D341Med (cell line): ENCODE measurements around the gene PLPP2.
A peak's percentile ranks its signal among the peaks of the same experiment; 100 is the strongest.

Source experiments
- DNase-seq: peaks from one replicate; pipeline ENCODE4 v3.0.0; 2012; ENCODE audit warnings: low spot score

Gene PLPP2

DNA sequence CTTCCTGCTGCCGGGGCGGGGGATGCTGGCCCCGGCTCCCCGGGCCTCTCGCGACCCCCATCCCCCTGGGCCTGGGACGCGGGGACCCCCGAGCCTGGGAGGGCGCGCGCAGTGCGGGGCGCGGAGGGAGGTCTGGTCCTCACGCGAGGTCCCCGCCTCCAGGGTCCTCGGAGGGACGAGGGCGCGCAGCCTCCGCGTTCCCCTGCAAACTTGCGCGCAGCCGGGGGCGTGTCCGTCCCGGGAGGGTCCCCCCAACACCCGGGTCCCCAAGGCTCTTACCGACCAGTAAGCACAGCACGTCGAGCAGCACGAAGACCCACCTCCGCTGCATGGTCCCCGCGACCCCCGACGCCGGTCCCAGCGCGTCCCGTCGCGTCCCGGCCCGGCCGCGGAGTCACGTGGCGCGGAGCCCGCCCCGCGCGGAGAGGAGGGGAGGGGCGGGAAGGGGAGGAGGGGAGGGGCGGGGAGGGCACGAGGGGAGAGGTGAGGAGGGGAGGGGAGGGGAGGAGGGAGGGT lies at the start of gene PLPP2:
TSS of gene PLPP2 (minus strand) at position 398 of the 516 bp plus-strand sequence. CDS start at position 331, 67 bp downstream.
- DNase-seq = peak; percentile 58

DNA sequence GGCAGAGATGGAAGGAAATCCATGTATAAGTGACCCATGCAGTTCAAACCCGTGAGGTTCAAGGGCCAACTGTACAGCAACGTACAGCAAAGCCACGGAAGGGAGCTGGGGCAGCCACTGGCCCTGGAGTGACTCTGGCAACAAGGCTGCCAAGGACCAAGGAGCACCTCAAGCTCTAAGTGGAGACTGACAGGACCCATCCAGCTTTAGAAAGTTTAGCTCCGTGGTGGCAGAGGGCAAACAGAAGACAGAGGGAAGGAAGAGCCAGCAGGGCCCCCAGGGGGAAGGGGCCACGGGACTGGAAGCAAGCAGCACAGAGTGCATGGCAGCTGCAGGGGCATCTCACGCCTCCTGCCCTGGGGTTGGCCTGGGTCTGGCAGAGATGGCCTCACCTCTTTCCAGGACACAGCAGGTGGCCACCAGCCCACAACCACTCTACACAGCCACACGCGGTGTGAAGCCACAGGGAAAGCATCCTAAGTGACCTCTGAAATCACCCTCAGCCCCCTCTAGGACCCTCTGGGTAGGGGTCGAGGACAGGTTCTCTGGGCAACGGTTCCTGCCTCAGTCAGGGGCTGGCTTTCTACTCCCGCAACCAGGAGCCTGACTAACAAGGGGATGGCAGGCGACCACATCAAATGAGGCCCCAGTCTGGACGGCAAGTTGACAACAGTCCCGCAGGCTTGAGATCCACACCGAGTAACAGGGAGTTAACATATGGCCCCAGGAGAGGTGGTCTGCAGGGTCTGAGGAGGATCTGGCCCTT lies 49.6 kb upstream of the PLPP2 start:
- no peak for DNase-seq

DNA sequence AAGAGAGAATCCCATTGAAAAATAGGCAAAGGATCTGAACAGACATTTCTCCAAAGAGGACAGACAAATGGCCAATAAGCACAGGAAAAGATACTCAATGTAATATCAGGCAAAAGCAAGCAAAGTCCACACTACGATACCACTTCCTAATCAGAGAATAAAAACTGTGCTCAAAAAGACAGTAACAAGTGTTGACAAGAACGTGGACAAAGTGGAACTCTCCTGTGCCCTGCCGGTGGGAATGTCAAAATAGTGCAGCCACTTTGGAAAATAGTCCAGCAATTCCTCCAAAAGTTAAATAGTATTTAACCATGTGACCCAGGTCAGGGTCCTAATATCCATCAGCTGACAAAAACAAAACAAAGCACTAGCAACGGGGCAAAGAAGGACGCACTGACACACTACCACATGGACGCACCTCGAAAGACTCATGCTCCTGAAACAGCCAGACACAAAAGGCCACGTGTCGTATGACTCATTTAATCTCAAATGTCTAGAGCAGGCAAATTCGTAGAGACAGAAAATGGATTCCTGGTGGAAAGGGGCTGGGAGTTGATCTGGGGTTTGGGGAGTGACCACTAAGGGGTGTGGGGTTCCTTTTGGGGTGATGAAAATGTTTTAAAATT lies 48.2 kb upstream of the PLPP2 start:
- DNase-seq = no peak

DNA sequence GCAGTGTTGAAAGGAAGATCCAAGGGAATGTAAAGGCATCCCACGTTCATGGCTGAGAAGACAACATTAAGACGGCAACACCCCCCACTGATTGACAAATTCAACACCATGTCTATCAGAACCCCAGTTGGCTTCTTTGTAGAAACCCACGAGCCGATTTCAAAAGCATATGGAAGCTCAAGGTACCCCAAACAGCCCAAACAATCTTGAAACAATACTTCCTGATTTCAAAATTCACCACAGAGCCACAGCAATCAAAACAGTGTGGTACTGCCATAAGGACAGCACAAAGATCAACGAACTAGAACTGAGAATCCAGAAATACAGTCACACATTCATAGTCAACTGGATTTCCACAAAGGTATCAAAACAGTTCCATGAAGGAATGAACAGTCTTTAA lies 47.2 kb upstream of the PLPP2 start:
- DNase-seq = no peak

DNA sequence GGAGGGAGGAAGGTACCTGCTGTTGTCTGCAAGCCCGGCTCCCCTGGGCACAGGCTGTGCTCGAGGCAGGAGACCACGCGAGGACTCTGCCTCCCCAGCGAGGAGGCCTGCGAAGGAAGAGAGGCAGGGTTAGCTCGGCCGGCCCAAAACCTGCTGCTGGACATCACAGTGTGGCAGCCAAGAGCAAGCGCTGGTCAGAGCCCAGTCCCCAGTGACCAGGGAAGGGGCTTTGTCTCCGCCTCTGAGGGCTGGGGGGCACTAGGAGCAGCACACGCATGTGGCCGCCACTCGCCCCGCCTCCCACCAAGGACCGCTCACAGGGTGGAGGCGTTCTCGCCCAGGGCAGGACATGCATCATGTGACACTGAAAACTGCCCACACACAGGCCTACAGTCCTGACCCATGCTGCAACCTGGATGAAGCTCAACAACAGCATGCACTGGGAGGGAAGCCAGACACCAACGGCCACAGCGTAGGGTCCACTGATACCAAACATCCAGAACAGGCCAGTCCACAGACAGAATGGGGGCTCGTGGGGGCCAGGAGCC lies 44.9 kb upstream of the PLPP2 start:
- DNase-seq = no peak

DNA sequence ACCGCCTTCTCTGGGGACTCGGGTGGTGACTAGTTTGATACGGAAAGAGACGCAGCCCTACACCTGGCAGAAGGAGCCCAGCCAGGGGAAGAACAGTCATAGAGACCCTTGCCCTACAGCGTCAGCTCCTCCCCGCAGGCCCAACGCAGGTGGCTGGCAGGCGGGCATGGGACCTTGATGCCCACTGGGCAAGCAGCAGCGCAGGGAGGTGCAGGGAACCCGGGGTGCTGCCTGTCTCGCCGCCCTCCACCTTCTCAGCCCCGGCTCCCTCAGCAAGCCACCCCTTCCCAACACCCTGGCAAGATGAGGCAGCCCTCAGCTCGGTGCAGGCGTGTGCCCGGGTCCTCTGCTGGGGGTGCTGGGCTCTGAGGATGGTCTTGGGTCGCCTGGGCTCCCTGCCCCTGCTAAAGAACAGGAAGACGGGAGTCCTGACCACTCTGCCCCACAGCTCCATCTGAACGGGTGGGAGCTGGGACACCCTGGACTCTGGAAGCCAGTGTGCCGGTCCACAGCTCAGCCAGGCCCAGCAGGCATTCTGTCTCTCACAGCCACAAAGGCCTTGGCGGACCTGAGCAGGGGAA lies 44.4 kb upstream of the PLPP2 start:
- DNase-seq = no peak

DNA sequence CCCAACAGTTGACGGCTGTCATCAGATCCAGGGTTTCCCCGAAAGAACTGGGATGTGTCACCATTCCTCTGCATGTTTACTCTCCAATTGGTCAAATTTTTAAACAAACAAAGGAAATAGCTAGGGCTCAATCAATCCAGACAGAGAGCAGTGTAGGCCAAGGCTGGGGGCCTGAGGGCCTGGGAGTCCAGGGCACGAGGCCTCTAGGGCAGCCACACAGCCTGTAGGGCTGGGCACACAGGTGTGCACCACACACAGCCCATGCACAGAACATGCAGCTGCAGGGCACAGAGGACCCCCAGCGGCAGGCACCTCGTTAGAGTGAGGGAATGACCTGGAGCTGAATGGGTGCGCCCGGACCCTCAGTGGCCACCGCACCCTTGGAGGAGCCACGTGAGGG lies 43.9 kb upstream of the PLPP2 start:
- no peak for DNase-seq

DNA sequence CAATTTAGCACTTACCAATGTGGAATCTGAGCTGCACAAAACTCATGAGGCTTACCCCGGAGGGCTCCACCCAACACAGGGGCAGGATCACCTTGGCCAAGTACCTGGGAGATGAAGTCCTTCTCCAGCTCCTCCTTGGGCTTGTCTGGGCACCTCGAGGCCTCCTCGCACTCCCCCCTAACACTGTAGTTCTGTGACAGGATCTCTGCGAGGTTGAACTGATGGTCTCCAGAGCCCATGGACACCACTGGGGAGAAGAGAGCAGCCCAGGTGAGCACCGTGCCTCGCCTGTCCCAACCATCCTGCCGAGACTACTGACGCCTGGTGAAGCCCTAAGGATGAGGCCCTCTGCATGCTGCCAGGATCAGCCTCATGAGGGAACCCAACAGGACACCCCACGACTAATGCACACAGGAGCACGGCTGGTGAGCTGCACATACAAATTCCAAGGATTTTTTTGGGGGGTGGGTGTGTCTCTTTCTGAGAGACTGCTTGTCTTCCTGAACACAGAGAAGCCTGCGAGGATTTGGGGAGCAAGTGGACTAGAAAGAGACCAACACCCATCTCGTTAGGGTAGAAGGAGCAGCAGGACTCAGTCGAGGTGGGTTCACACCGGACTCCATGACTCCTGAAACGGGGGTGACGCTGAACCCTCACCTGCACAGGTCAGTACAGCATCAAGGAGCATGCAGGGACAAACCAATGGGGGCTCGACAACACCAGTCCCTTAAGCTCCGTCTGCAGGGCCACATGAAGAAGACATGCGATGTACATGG lies 43.3 kb upstream of the PLPP2 start:
- no peak for DNase-seq

DNA sequence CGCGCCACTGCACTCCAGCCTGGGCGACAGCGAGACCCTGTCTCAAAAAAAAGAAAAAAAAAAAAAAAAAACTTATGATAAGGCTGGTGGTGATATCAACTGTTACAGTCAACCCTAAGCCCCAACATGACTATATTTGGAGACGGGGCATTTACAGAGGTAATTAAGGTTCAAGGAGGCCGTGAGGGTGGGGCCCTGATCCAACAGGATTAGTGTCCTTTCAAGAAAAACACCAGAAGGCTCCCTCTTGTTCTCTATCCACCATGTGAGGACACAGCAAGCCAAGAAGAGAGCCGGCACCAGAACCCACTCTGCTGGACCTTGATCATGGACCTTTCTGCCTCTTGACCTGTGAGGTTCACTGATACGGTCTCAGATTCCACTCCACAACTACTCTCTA lies 39.3 kb upstream of the PLPP2 start:
- DNase-seq = no peak

DNA sequence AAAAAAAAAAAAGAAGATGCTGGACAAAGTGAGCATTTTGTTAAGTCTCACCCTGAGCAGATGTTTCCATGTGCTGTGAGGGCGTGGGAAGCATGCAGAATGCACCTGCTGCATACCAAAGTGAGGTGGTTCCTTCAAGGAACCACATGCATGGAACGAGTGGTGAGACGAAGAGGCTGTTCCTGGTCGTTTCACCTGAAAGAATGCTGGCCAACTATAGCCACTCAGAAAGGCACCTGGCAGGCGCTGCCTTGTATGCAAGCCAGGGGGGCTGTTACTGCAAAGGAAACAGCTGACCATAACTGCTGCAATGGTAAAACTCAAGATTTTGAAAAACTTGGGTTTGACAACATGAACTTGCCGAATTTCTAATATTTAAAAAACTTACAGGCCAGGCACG lies 38.7 kb upstream of the PLPP2 start:
- DNase-seq = no peak

DNA sequence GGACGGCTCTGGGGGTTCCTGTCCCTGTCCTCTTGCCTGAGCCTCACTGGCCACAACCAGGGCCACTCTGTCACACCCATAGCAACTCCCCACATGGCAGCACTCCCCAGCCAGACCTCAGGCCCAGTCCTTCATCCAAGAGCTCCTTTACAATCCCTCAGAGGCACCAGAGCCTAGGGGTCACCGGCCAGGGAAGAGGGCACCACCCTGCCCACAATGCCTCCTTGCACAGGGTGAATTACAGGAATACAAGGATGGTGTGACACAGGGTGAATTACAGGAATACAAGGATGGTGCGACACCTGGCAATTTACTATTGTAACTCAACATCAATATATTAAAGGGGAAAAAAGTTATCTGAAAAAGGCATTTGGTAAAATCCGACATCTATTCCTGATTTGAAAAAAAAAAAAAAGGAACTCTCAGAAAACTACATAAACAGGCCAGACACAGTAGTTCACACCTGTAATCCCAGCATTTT lies 36.9 kb upstream of the PLPP2 start:
- DNase-seq = no peak

DNA sequence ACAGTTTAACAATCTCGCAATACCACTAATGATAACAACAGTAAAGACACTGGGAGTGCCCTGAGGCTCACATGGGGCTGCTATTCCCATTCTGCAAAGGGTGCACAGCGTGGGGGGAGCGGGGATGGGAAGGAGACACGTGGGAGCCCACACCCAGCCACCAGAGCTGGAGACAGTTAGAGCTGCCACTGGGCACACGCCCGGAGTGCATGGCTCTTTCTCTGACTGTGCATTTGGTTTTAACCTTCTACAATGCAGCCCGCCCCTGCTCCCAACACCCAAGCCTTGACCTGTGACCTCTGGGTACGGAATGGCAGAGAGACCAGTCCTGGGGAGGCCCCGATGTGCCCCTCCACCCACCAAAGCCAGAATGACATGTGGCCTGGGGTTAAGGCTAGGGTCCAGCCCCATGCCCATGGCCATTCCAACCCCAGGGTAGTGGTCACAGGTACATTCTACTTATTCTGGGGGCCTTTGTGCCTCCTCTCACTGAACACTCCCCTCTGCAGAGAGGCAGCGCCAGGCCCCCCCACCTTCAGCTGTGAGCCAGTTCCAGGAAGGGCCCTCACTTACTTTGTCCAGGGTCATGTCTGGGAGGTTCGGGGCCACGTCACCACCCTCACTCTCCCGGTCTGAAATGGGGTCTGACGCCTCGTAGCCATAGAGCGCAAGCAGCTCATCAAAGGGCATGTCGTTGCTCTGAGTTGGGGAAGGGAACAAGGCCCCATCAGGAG lies 36.3 kb upstream of the PLPP2 start:
- DNase-seq = no peak

DNA sequence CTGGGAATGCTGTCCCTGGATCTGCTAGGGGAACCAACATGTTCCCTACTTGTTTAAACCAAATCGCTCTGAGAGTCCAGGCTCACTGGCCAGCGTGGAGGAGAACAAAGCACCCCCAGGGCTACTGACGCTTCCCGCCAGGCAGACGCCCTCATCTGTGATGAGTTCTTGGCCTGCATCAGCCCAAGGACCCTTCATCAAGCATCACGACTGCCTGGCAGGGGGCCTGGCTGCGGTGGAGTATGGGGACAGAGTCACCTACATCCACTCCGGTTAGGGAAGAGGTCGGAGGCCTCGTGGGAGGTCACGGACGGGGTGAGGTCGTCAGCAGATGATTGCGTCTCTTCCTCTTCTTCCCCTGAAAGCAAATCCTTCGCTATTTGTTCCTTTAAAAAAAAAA lies 35.7 kb upstream of the PLPP2 start:
- DNase-seq = no peak

DNA sequence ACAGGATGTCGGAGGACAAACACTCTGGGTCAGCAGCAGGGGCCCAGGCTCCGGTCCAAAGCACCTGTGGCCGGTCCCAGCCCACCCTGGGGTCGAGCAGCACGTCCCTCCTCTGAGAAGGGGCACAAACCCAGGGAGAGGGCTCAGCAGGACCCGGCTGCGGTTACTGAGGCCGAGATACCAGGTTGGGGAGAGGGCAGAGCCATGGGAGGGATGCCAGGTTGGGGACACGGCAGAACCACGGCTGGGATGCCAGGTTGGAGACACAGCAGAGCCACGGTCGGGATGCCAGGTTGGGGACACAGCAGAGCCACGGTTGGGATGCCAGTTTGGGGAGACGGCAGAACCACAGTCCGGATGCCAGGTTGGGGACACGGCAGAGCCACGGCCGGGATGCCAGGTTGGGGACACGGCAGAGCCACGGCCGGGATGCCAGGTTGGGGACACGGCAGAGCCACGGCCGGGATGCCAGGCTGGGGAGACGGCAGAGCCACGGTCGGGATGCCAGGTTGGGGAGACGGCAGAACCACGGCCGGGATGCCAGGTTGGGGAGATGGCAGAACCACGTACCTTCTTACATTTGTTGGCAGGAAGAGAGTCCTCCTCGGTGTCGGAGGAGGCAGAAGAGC lies 34.8 kb upstream of the PLPP2 start:
- no peak for DNase-seq

DNA sequence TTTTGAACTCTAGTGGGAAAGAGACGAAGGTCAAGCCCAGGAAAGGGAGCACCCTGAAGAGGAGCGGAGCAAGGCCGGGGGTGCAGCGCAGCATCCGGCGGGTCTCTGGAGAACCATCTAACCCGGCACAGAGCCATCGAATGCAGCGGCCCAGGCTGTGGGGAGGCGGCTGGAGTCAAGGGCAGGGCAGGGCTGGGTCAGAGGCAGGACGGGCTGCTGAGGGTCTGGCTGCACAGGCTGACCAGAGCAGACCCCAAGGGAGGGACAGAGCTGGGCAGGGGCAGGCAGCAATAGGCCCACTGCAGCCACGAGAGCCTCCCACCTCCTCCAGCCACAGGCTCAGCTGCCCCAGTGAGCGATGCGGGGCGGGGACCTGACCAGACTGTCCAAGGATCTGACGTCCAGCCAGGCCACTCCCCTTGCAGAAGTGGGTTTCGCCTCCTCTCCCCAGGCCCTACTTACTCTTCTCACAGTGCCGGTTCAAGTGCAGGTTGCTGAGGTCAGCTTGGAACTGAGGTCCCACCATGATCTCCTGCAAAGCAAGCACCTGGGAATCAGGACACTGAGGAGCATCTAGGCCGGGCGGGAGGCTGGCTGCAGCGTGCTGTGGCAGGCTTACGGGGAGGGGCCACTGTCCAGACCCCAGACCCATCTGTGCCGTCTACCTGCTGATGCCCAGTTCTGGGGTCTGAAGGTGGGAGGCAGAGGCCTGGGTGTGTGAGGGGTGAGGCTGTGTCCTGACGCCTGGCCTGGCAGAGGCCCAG lies 34.2 kb upstream of the PLPP2 start:
- no peak for DNase-seq

DNA sequence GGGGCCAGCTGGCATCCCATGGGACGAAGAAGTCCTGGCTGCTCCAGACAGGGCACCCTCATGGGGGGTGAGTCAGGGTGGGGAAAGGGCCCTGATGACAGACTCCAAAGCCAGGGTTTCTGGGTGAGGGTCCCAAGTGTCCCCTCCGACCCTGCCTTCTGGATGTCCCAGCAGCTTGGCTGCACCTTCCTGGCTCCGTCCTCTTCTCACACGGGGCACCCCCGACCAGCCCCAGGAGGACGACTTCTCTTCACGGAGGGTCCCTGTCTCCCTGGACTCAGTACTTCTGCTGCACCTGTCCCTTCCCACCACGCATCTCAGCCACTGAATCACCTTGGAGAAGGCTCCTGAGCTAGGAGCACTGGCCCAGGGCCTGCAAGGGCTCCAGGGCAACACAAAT lies 33.5 kb upstream of the PLPP2 start:
- no peak for DNase-seq

DNA sequence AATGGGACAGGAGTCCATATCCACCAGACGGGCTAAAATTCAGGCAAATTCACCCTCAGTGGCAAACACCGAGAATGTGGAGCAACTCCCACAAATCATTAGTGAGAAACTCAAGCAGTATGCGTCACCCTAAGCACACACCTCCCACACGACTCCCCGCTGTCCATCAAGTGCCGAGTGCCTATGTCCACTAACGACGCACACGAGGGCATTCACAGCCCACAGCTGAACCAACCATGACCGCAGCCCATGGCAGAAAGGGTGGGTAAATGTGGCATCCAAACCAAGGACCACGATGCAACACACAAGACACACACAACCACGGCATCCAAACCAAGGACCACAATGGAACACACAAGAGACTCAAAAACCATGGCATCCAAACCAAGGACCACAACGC lies 31.4 kb upstream of the PLPP2 start:
- DNase-seq = no peak

DNA sequence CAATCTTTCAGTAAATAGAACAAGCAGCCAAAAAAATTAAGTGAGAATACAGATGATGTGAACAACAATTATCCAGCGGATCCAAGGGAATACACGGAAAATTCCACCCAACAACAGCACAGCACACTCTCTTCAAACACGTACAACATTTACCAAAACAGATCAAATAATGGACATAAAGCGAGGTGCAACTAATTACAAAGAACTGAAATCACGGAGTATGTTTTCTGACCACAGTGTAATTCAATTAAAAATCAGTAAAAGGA lies 27.2 kb upstream of the PLPP2 start:
- DNase-seq = no peak

DNA sequence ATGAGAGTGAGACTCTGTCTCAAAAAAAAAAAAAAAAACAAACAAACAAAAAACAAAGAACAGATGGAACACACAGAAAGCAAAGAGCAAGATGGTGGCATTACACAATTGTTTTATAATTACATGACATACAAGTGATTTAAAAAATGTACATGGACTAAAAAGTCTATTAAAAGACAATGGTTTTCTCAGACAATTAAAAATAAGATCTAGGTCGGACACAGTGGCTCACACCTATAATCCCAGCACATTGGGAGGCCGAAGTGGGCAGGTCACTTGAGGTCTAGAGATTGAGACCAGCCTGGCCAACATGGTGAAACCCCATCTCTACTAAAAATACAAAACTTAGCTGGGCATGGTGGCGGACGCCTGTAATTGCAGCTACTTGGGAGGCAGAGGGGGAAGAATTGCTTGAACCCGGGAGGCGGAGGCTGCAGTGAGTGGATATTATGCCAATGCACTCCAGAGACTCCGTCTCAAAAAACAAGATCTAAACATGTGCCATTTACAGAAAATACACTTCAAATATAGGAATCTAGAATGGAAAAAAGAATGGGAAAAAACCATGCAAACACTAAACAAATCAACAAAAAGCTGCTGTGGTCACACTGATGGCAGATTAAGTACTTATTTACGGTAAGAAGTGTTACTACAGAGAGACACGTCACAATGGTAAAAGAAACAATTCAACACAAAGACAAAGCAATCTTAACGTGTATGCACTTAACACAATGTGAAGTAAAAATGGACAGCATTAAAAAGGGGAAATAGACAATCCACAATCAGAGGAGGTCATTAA lies 26.7 kb upstream of the PLPP2 start:
- DNase-seq = no peak

DNA sequence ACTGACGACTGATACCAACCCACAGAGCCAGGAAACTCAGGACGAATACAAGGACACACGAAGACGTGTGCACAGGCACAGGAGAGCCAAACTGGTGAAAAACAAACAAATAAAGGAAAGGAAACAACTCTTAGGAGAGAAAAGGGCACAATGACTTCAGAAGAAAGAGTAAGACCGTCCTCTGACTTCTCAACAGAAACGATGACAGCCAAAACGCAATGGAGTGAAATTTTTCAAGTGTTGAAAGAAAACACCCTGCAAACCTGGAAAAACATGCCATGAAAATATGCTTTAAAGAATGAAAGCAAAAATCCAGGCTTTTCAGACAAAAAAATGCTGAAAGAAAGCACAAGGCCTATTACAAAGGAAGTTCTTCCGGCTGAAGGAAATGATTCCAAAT lies 24.6 kb upstream of the PLPP2 start:
- DNase-seq = no peak
